Neutrophil (primary cell): Measurements from ENCODE around the gene SMAP2.
"Not testable (repeated sequence)": the region's sequence is repeated elsewhere in the genome, so short reads cannot be mapped to it uniquely, and the experiment has no call there.

Experiments used
- H3K27ac ChIP-seq: fragments of 200-600 bp; sonication (generic); 2 replicates; pipeline ENCODE4 v1.5.1; 2016; ENCODE audit warnings: mild to moderate bottlenecking, moderate library complexity
- H3K27me3 ChIP-seq: fragments of 200-600 bp; sonication (generic); 2 replicates; pipeline ENCODE4 v1.6.0; 2016; ENCODE audit warnings: mild to moderate bottlenecking
- H3K36me3 ChIP-seq: fragments of 200-600 bp; sonication (generic); 2 replicates; pipeline ENCODE4 v1.5.1; 2017
- H3K4me1 ChIP-seq, 2 experiments: fragments of 200-600 bp in 1 of 2; sonication (generic) in 1 of 2; 1 replicate in 1 of 2; 2 replicates in 1 of 2; pipeline versions ENCODE4 v1.5.1 to v1.6.1; 2013 to 2016; ENCODE audit warnings: low read depth in 1 of 2, low read length in 1 of 2, mild to moderate bottlenecking in 1 of 2, moderate library complexity in 1 of 2; ENCODE audit not compliant: control insufficient read depth in 1 of 2, insufficient read depth in 1 of 2
- H3K4me3 ChIP-seq, 2 experiments: fragments of 200-600 bp in 1 of 2; sonication (generic) in 1 of 2; 1 replicate in 1 of 2; 2 replicates in 1 of 2; pipeline ENCODE4 v1.5.1; 2013 to 2016; ENCODE audit warnings: low read depth in 1 of 2, low read length in 1 of 2, mild to moderate bottlenecking in 1 of 2, moderate library complexity in 1 of 2
- H3K9me3 ChIP-seq: fragments of 200-600 bp; sonication (generic); 2 replicates; pipeline ENCODE4 v1.5.1; 2016
- CTCF ChIP-seq: fragments of 200-600 bp; sonication (generic); IDR thresholded peaks from 2 replicates; pipeline ENCODE4 v1.5.1; 2016; ENCODE audit warnings: antibody characterized with exemption

SMAP2 gene

GRCh38 chr1:40384887-40385286, 11.4 kb downstream of the SMAP2 start:
- peaks cover 61% of the 10 kb centered on the region for H3K36me3 ChIP-seq
- H3K9me3 ChIP-seq = no peaks in the 10 kb centered on the region
- H3K27me3 ChIP-seq = no peaks in the 10 kb centered on the region
- H3K4me1 ChIP-seq = peaks cover 99% of the 10 kb centered on the region in 2 experiments
- H3K4me3 ChIP-seq = peak overlapping the region; percentile 48 to 57
- TF ChIP-seq CTCF = no peak
- peak overlapping the region; percentile 92 for H3K27ac ChIP-seq

GRCh38 chr1:40385437-40386358, 12.2 kb downstream of the SMAP2 start:
- peaks cover 70% of the 10 kb centered on the region for H3K36me3 ChIP-seq
- peak overlapping the region; percentile 48 to 57 for H3K4me3 ChIP-seq
- peak overlapping the region; percentile 92 for H3K27ac ChIP-seq
- H3K9me3 ChIP-seq = no peaks in the 10 kb centered on the region
- TF ChIP-seq CTCF = no peak
- H3K4me1 ChIP-seq = peaks cover 99 to 100% of the 10 kb centered on the region in 2 experiments
- no peaks in the 10 kb centered on the region for H3K27me3 ChIP-seq

GRCh38 chr1:40386359-40386723, 12.8 kb downstream of the SMAP2 start:
- Histone ChIP-seq H3K27ac (peak overlapping the region; percentile 92), H3K4me3 (peak overlapping the region; percentile 48 to 57)

GRCh38 chr1:40386796-40387195, 13.3 kb downstream of the SMAP2 start:
- Histone ChIP-seq H3K4me3 (peak overlapping the region; percentile 48 to 57), H3K4me1 (peaks cover 99 to 100% of the 10 kb centered on the region in 2 experiments), H3K27ac (peak overlapping the region; percentile 92), H3K36me3 (peaks cover 74% of the 10 kb centered on the region), H3K27me3 (no peaks in the 10 kb centered on the region), H3K9me3 (no peaks in the 10 kb centered on the region)
- no peak for TF ChIP-seq CTCF

More at GRCh38 chr1:40386359-40386723, 12.8 kb downstream of the SMAP2 start:
- H3K4me1 ChIP-seq = peaks cover 99 to 100% of the 10 kb centered on the region in 2 experiments
- TF ChIP-seq CTCF = no peak
- H3K27me3 ChIP-seq = no peaks in the 10 kb centered on the region
- H3K9me3 ChIP-seq = no peaks in the 10 kb centered on the region
- peaks cover 74% of the 10 kb centered on the region for H3K36me3 ChIP-seq

- Histone ChIP-seq H3K4me3 (peak overlapping the region; percentile 48 to 57), H3K4me1 (peaks cover 99 to 100% of the 10 kb centered on the region in 2 experiments), H3K27ac (peak overlapping the region; percentile 92), H3K36me3 (peaks cover 68% of the 10 kb centered on the region)
- not testable (repeated sequence) for H3K27me3 ChIP-seq, H3K9me3 ChIP-seq
Measured at GRCh38 chr1:40387381-40388306, 14.1 kb downstream of the SMAP2 start.

GRCh38 chr1:40388456-40389321, 15.2 kb downstream of the SMAP2 start:
- H3K27me3 ChIP-seq, H3K9me3 ChIP-seq: not testable (repeated sequence)
- peaks cover 99 to 100% of the 10 kb centered on the region in 2 experiments for H3K4me1 ChIP-seq
- H3K4me3 ChIP-seq = peak overlapping the region; percentile 2 to 60
- peak overlapping the region; percentile 92 for H3K27ac ChIP-seq
- H3K36me3 ChIP-seq = peaks cover 59% of the 10 kb centered on the region
